Activated B cell treated with CpG ODN at 0.5 μM for 24 hours (primary cell): ENCODE results near the gene IFT80. TPM values are rescaled to one million over a fixed set of nuclear protein-coding genes. Genes with fewer than 3 reads are reported as not detected.

ENCODE experiments used
- ATAC-seq: fragments of 200-7000 bp; cut with Tn5 transposase; one replicate; pipeline ENCODE4 v1.10.0; 2021; ENCODE audit warnings: low read depth, mild to moderate bottlenecking, moderate library complexity
- CTCF ChIA-PET: fragments of 350-600 bp; sonication (Branson Sonifier 250); formaldehyde crosslinking; loops from one replicate; lab custom pipeline; 2021; ENCODE audit warnings: antibody characterized with exemption; lab: Charles Lee
- POLR2A ChIA-PET: fragments of 350-600 bp; sonication (Branson Sonifier 250); formaldehyde crosslinking; loops from one replicate; lab custom pipeline; 2021; ENCODE audit warnings: antibody characterized with exemption; lab: Charles Lee
- DNase-seq: peaks from one replicate; pipeline ENCODE4 v3.0.0; 2022
- H3K27ac Mint-ChIP-seq: one replicate; pipeline ENCODE4 v1.8.0; 2020; ENCODE audit warnings: mixed read lengths
- H3K27me3 Mint-ChIP-seq: one replicate; pipeline ENCODE4 v1.8.0; 2021; ENCODE audit warnings: mixed read lengths
- H3K36me3 Mint-ChIP-seq: one replicate; pipeline ENCODE4 v1.8.0; 2021; ENCODE audit warnings: low read depth, mixed read lengths
- H3K4me1 Mint-ChIP-seq: one replicate; pipeline ENCODE4 v1.8.0; 2021; ENCODE audit warnings: mixed read lengths
- H3K4me3 Mint-ChIP-seq: one replicate; pipeline ENCODE4 v1.8.0; 2020; ENCODE audit warnings: mild to moderate bottlenecking, mixed read lengths
- H3K9me3 Mint-ChIP-seq: one replicate; pipeline ENCODE4 v1.8.0; 2020; ENCODE audit warnings: mixed read lengths
- CTCF ChIP-seq: fragments of 200-600 bp; IDR thresholded peaks from one replicate; pipeline ENCODE4 v1.8.0; 2022; ENCODE audit warnings: antibody characterized with exemption, mild to moderate bottlenecking
- intact Hi-C: fragments of 100-400 bp; cut with micrococcal nuclease; formaldehyde crosslinking; loops from one replicate; pipeline ENCODE4 v1.15.1; 2024
- total RNA-seq: library from RNA; stranded (reverse); gene quantifications from 2 replicates; pipeline ENCODE4 v1.2.3, GENCODE V29; 2022

The IFT80 gene
- total RNA-seq, 1 donor from 2014 or later = 26.7 TPM

GRCh38 chr3:160210799-160211221 lies 188.2 kb downstream of the IFT80 start:
- intact Hi-C loops = no loop called here
- H3K4me1 Mint-ChIP-seq = no peaks in the 10 kb centered on the region
- peaks cover 14% of the 10 kb centered on the region for H3K27me3 Mint-ChIP-seq
- H3K9me3 Mint-ChIP-seq = no peaks in the 10 kb centered on the region
- H3K36me3 Mint-ChIP-seq = no peaks in the 10 kb centered on the region
- no peak overlapping the region for H3K27ac Mint-ChIP-seq
- H3K4me3 Mint-ChIP-seq = no peak overlapping the region
- ChIA-PET POLR2A (no interaction called here), CTCF (interaction anchor here (1.0 kb wide), 1 partner anchor 178 kb away, joined by 3 read pairs; no protein-coding TSS in a partner anchor)
- DNase-seq (no peak), ATAC-seq (no peak)
- TF ChIP-seq CTCF = no peak

GRCh38 chr3:160210341-160210740 lies 188.7 kb downstream of the IFT80 start:
- intact Hi-C loops = no loop called here
- ChIA-PET CTCF (interaction anchor here (1.0 kb wide), 1 partner anchor 178 kb away, joined by 3 read pairs; no protein-coding TSS in a partner anchor), POLR2A (no interaction called here)
- no peaks in the 10 kb centered on the region for H3K4me1 Mint-ChIP-seq
- no peak overlapping the region for H3K4me3 Mint-ChIP-seq
- peaks cover 16% of the 10 kb centered on the region for H3K27me3 Mint-ChIP-seq
- DNase-seq (no peak), ATAC-seq (no peak)
- TF ChIP-seq CTCF = no peak
- H3K27ac Mint-ChIP-seq = no peak overlapping the region
- no peaks in the 10 kb centered on the region for H3K36me3 Mint-ChIP-seq
- H3K9me3 Mint-ChIP-seq = no peaks in the 10 kb centered on the region

Other genes with a start within 250 kb of the IFT80 start
- gene C3orf80, start 173.8 kb downstream of the IFT80 start, total RNA-seq = not detected in 2 replicates
- gene SMC4, start 425 bp upstream of the IFT80 start, total RNA-seq = 35.2 and 40.4 TPM in 2 replicates
- 23.4 TPM in 2 replicates for gene TRIM59, start 50.6 kb upstream of the IFT80 start, total RNA-seq
- gene KPNA4, start 166.3 kb upstream of the IFT80 start, total RNA-seq = 43.4 and 46.7 TPM in 2 replicates